SK-N-MC (cell line): ENCODE measurements around the gene PTGR3.

Experiments
- EZH2 ChIP-seq: fragments of 200-600 bp; sonication (generic); IDR thresholded peaks from one replicate; pipeline ENCODE4 v1.6.1; 2017; ENCODE audit warnings: antibody characterized with exemption
- FOXP2 ChIP-seq: optimal IDR thresholded peaks from 2 replicates; pipeline ENCODE3; 2011; ENCODE audit warnings: mild to moderate bottlenecking, moderate library complexity; ENCODE audit not compliant: insufficient read depth; ENCODE audit errors: extremely low read length, control extremely low read depth
- POLR2AphosphoS5 ChIP-seq: IDR thresholded peaks from 2 replicates; pipeline ENCODE4 v1.6.1; 2012; ENCODE audit warnings: mild to moderate bottlenecking, low read depth, low read length, borderline replicate concordance

DNA sequence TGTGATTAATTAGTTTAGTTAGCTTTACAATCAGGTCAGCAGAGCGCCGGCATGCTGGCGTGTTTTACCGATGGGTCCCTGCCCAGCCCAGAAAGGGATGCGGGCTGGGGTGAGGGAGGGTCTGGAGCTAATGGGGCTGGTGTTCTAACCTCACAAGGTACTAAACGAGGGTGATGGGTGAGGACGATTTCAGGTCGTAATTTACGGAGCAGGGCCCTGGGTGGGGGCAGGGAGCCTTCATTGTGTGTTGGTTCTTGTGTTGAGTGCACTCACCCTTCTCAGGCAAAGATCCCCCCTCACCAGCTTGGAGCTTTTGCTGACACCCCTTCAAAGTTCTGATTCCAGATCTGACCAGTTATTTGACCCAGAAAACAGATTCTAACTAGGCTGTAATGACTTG, 39.5 kb downstream of the PTGR3 start:
- TF ChIP-seq EZH2 (no peak), POLR2AphosphoS5 (no peak), FOXP2 (no peak)
